HG03039 (cell line): ENCODE data around the gene MTHFD2L.

Experiments used
- ATAC-seq: cut with Tn5 transposase; IDR thresholded peaks from one replicate; pipeline ENCODE4 v1.9.1; 2021; ENCODE audit warnings: mild to moderate bottlenecking, moderate library complexity; ENCODE audit not compliant: unreplicated experiment

Gene MTHFD2L

DNA sequence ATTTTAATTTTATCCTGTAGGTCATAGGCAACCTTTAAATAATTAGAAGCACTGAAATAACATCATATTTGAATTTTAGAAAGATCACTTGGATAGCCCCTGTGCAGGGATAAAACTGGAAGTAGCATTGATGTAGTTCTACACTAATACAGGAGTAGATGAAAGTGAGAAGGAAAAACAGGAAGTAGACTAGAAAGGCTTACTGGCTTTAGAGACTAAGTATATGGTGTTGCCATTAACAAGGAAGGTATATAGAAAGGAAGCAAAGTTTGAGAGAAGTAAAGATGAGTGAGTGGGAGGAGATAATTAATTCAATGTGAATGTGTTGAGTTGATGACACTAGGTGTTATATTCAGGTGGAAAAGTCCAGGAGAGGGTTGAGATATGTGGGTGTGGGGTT, 77.2 kb downstream of the MTHFD2L start:
- peak; percentile 75 for ATAC-seq

DNA sequence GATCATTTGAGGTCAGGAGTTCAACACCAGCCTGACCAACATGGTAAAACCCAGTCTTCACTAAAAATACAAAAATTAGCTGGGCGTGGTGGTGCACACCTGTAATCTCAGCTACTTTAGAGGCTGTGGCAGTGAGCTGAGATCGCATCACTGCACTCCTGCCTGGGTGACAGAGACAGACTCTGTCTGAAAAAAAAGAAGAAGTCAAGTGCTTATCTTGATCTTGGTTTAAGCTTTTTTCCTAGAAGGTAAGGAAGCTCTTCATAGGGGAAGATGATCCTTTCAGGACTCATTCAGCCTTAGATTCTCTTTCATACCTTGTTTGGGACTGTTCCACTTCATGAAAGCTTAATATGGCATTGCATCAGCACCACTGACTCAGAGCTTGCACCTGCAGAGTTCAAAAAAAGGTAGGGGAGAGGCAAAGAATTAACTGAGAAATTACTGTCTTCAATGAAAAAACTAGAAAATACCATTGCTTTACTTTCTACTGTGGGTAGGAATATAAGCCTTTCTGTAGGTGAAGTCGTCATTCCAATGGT, 79.6 kb downstream of the MTHFD2L start:
- ATAC-seq: no peak

GRCh38 chr4:74244049-74244448, 86.1 kb downstream of the MTHFD2L start:
- ATAC-seq: no peak

- ATAC-seq: no peak
Measured at GRCh38 chr4:74252933-74253332, 95.0 kb downstream of the MTHFD2L start.

DNA sequence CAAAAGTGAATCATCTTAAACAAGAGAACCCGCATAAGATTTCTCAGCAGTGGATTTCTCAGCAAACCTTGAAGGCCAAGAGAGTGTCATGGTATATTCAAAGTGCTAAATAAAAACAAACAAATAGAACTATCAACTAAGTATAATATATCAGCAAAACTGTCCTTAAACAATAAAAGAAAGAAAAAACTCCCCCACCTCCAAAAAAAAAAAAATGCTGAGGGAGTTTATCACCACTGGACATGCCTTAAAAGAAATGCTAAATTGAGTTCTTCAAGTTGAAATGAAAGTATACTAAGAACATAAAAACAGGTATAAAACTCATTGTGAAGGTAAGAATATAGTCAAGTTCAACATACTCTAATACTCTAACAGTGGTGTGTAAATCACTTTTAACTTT, 96.5 kb downstream of the MTHFD2L start:
- ATAC-seq: no peak

- ATAC-seq: no peak
Measured at GRCh38 chr4:74255096-74255495, 97.2 kb downstream of the MTHFD2L start.

DNA sequence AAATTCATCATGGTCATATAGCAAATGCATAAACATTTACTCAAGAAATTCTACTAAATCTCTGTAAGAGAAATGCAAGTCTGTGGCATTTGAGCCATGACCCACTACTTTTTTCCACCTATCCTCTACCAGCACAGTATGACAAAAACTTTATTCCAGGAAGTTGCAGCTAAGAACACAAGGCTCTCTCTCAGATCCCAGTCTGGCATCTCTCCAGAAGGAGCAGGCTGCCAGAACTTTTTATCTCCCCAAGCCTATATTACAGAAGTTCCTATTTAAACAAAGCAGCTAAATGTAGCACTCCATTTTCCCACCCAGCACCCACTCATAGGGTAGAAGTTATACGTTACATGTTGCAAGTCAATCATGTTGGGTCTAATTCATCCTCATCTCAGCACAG, 101.0 kb downstream of the MTHFD2L start:
- no peak for ATAC-seq

DNA sequence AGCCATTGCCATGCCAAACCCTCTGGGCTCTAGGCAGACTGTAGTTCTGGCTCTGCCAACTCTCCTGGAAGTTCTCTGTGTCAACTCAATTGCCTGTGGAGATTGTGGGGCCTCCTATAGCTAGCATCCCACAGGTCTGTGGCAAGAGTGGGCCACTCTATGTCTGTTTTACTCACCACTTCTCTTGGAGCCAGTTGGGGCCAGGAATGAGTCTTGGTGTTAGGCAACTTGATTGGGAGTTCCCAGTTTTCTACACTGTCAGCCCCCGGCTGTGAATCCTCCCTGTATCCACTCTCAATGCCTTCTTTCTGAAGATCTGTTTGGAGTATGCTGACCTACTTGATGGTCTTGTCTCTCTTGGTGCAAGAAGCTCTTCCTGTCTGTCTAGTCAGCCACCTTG, 102.1 kb downstream of the MTHFD2L start:
- ATAC-seq: no peak

DNA sequence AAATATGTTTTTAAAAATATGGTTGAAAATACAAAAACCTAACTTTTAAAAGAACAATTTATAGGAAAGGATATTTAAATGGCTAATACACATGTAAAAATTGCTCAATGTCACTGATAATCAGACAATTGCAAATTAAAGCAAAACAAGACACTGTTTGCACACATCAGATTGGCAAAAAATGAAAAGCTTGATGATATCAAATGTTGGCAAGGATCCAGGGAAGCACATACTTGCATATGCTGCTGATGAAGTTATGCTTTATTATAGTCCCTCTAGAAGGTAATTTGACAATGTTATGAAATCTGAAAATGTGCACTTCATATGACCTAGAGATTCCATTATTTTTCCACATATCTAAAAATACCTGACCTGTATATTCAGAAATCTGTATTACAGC, 104.6 kb downstream of the MTHFD2L start:
- no peak for ATAC-seq

GRCh38 chr4:74263551-74263950, 105.6 kb downstream of the MTHFD2L start:
- ATAC-seq: no peak

DNA sequence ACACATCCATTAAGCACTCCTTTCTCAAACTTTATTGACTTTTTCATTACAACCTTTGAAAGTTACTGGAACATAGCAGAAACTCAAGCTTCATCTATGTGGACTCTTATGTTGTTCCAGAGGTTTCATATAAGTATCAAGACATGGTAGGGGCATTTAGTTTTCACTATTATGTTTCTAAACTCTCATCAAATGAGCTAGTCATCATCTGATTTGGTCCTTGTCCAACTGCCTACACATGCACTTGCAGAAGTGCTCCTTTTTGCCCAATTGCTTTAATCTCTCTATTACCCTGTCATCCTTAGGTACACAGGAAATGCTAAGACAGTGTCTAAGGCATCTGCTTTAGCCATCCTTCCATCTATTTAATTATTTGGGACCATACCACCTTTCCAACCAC, 108.2 kb downstream of the MTHFD2L start:
- ATAC-seq: no peak

DNA sequence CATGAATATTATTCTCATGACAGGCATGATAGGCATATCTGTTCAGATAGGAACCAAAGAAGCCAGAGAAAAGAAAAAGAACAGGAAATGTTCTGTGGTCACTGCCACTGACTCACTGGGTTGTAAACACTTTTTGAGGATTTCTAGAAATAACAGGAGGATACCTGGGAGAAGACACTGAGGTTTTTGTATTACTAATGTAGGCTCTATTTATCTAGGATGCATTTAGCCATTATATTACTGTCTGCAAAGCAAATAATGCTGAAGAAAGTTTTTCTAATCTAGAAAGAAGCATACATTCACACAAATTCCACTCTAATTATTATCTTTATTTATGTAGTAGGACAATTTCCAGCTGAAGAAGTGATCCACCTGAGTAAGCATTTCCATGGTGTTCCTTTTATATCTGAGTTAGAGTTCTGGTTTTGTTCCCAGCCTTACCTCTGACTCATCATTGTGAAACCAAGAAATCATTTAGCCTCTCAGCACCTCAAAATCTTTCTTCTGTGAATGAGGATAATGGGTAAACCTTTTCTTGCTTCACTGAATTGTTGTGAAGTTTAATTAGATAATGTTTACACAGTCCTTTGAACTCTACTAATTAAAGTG, 110.2 kb downstream of the MTHFD2L start:
- no peak for ATAC-seq

- ATAC-seq: no peak
Measured at GRCh38 chr4:74268643-74269042, 110.7 kb downstream of the MTHFD2L start.

- ATAC-seq: no peak
Measured at GRCh38 chr4:74278490-74278889, 120.6 kb downstream of the MTHFD2L start.

DNA sequence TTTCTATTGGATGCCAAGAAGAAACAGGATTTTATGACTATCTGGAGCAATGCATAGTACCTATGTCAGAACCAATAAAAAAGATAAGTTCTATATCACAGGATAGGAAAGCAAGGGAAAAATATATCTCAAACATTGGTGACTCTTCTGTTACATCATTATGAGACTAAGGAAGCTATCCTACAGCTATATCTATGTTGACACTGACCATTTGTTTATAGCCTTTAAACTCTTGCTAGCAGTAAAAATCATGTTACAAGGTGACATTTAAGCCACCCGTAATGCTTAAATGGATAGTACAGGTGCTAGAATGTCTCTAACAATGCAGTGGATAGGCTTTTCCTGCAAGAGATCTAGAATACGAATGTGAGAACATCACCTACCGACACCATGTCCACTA, 121.8 kb downstream of the MTHFD2L start:
- ATAC-seq: no peak

- ATAC-seq: no peak
Measured at GRCh38 chr4:74282926-74283325, 125.0 kb downstream of the MTHFD2L start.

GRCh38 chr4:74283614-74284013, 125.7 kb downstream of the MTHFD2L start:
- ATAC-seq: no peak

DNA sequence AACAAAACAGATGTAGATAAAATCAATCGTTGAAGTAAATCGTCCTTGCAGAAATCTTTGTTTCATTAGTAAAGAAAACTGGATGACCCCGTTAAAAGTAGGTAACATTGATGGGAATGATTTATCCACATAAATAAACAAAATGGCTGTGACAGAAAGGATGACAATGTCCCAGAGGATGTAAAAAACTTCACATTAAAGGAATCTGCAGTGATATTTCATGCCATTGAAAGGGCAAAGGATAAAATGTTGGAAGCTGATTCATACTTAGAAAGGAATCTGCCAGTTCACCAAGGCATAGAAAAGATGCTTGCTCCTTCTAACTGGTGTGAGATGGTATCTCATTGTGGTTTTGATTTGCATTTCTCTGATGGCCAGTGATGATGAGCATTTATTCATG, 126.1 kb downstream of the MTHFD2L start:
- ATAC-seq: no peak

GRCh38 chr4:74287164-74287563, 129.2 kb downstream of the MTHFD2L start:
- ATAC-seq: no peak

GRCh38 chr4:74287791-74288190, 129.9 kb downstream of the MTHFD2L start:
- no peak for ATAC-seq

DNA sequence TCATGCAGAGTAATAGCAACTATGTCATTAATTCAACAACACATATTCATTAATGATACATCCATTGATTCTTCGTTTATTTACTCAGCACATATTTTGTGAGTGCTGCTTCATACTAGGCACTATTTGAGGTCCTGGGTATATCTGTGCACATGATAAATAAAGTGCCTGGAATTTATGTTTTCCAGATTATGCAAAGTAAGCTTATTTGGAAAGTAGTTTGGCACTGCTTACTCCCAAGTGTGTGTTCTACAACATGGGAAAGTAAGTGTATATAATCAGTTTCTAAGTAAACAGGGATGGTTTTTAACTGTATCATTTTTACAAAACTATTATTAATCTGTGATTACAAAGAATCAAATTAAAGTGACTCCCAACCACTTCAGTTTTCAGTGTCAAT, 133.6 kb downstream of the MTHFD2L start:
- ATAC-seq: no peak

DNA sequence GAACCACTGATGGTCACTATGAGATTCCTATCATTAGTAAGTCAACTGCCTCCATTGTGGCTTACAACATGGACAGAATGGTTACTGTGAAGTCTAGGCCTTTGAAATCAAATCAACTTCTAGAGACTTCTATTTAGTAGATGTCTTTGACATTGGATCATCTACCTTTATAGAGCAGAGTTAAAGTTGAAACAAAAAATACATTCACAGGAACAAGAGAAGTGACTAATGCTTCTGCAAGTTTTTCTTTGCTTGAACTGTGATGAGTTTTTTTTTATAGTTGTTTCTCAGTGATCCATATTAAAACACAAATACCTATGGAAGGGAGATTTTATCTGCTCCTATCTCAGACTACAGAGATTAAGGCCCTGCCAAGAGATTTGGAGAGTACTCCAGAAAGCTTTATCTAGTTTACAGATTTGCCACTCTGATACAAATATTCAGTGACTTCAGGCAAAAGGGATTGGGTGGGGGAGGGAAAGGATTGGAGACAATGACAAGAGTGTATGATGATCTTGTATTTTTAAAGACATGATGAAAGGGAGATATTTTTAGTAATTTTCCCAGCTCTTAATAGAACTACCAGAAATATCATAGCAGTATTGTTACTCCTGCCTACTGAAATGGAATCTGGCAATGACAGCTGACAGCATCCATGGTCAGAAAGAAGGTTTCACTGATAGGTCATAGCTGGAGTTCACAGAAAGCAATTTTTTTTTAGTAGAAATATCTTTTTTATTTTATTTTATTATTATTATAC, 134.4 kb downstream of the MTHFD2L start:
- ATAC-seq: no peak
